ENCODE data around the gene TEX22. TPM values are rescaled to one million over a fixed set of nuclear protein-coding genes. Genes with fewer than 3 reads are reported as not detected.

The TEX22 gene
- polyA plus RNA-seq, 1 experiment: 0.05 TPM

GRCh38 chr14:105367116-105368031, 31.0 kb upstream of the TEX22 start:
- Histone ChIP-seq H3K9me3 (ENCODE audit: control insufficient read depth, insufficient read depth, low read length) (no peaks in the 10 kb centered on the region; the same call in 1 of the 2 replicates), H3K27ac (ENCODE audit: low read depth, low read length) (no peak overlapping the region), H3K27me3 (ENCODE audit: control insufficient read depth, insufficient read depth, low read length) (no peaks in the 10 kb centered on the region), H3K4me3 (ENCODE audit: low read depth, low read length) (no peak overlapping the region)
- ChIA-PET CTCF (interaction anchor here (0.6 to 1.4 kb wide), 3 partner anchors 114 to 170 kb away, joined by 3 read pairs; no protein-coding TSS in a partner anchor), POLR2A (no interaction called here)
- DNase-seq (ENCODE audit: low read depth, low spot score): no peak
- TF ChIP-seq, protein P1, sequence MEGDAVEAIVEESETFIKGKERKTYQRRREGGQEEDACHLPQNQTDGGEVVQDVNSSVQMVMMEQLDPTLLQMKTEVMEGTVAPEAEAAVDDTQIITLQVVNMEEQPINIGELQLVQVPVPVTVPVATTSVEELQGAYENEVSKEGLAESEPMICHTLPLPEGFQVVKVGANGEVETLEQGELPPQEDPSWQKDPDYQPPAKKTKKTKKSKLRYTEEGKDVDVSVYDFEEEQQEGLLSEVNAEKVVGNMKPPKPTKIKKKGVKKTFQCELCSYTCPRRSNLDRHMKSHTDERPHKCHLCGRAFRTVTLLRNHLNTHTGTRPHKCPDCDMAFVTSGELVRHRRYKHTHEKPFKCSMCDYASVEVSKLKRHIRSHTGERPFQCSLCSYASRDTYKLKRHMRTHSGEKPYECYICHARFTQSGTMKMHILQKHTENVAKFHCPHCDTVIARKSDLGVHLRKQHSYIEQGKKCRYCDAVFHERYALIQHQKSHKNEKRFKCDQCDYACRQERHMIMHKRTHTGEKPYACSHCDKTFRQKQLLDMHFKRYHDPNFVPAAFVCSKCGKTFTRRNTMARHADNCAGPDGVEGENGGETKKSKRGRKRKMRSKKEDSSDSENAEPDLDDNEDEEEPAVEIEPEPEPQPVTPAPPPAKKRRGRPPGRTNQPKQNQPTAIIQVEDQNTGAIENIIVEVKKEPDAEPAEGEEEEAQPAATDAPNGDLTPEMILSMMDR (IDR thresholded peaks at IDR 0.05; ENCODE audit: low read depth, low read length): no peak

GRCh38 chr14:105368032-105368417, 30.3 kb upstream of the TEX22 start:
- Histone ChIP-seq H3K27me3 (ENCODE audit: control insufficient read depth, insufficient read depth, low read length) (no peaks in the 10 kb centered on the region), H3K4me3 (ENCODE audit: low read depth, low read length) (no peak overlapping the region), H3K27ac (ENCODE audit: low read depth, low read length) (no peak overlapping the region), H3K9me3 (ENCODE audit: control insufficient read depth, insufficient read depth, low read length) (no peaks in the 10 kb centered on the region; the same call in 1 of the 2 replicates)
- ChIA-PET POLR2A (no interaction called here), CTCF (no interaction called here)
- no peak for DNase-seq (ENCODE audit: low read depth, low spot score)
- TF ChIP-seq, protein P1 (IDR thresholded peaks at IDR 0.05; ENCODE audit: low read depth, low read length): no peak

DNA sequence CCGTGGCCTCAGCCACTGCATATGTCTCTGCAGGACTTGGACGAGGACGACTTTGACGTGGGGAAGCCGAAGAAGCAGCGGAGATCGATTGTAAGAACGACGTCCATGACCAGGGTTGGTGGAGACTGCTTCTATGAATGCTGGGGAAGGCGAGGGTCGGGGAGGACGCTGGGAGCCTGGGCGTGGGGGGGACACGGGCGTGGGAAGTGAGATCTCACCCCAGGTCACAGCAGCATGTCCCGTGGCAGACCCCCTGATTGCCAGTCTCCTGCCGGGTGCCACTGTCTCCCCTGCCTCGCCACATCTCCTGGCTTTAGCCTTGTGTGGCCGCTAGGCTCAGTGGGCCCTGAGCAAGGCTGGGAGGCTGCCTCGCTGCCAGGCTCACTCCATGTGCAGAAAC, 29.9 kb upstream of the TEX22 start:
- Histone ChIP-seq H3K4me3 (ENCODE audit: low read depth, low read length) (no peak overlapping the region), H3K27me3 (ENCODE audit: control insufficient read depth, insufficient read depth, low read length) (no peaks in the 10 kb centered on the region), H3K27ac (ENCODE audit: low read depth, low read length) (no peak overlapping the region), H3K9me3 (ENCODE audit: control insufficient read depth, insufficient read depth, low read length) (no peaks in the 10 kb centered on the region; the same call in 1 of the 2 replicates)
- TF ChIP-seq, protein P1 (IDR thresholded peaks at IDR 0.05; ENCODE audit: low read depth, low read length): no peak
- no peak for DNase-seq (ENCODE audit: low read depth, low spot score)
- POLR2A ChIA-PET: no interaction called here
- CTCF ChIA-PET: interaction anchor here (1.3 kb wide), 1 partner anchor 112 kb away, joined by 5 read pairs; no protein-coding TSS in a partner anchor

- ChIA-PET POLR2A (no interaction called here), CTCF (interaction anchor here (1.3 kb wide), 1 partner anchor 112 kb away, joined by 5 read pairs; no protein-coding TSS in a partner anchor)
These were observed 29.3 kb upstream of the TEX22 start for GRCh38 chr14:105368910-105369652.

More at GRCh38 chr14:105368910-105369652, 29.3 kb upstream of the TEX22 start:
- Histone ChIP-seq H3K27ac (ENCODE audit: low read depth, low read length) (no peak overlapping the region), H3K9me3 (ENCODE audit: control insufficient read depth, insufficient read depth, low read length) (no peaks in the 10 kb centered on the region; the same call in 1 of the 2 replicates), H3K4me3 (ENCODE audit: low read depth, low read length) (no peak overlapping the region), H3K27me3 (ENCODE audit: control insufficient read depth, insufficient read depth, low read length) (no peaks in the 10 kb centered on the region)
- DNase-seq (ENCODE audit: low read depth, low spot score): no peak
- TF ChIP-seq, protein P1 (IDR thresholded peaks at IDR 0.05; ENCODE audit: low read depth, low read length): no peak
